Ovary (tissue), 3 donors: ENCODE results near the gene RFK.

Experiments
- EP300 ChIP-seq: sonication (generic); formaldehyde crosslinking; IDR thresholded peaks from one replicate; pipeline ENCODE4 v1.6.1; 2017; ENCODE audit warnings: antibody characterized with exemption
- POLR2A ChIP-seq: fragments of 450-650 bp; IDR thresholded peaks from one replicate; pipeline ENCODE4 v1.6.1; 2017; ENCODE audit warnings: antibody characterized with exemption, mild to moderate bottlenecking, moderate library complexity
- TF ChIP-seq, protein P1 (sequence below), 3 donors: fragments of 450-650 bp in 2 of 3; fragments of 200-600 bp in 1 of 3; IDR thresholded peaks; one replicate each; pipeline versions ENCODE4 v1.5.1 to v1.8.0; 2016 to 2022; ENCODE audit warnings: antibody characterized with exemption in 3 of 3, mild to moderate bottlenecking in 1 of 3
- donor health status: DM: no; HTN: no; CAD: no.

GRCh38 chr9:76351006-76351405, 43.2 kb downstream of the RFK start:
- TF ChIP-seq, protein P1, sequence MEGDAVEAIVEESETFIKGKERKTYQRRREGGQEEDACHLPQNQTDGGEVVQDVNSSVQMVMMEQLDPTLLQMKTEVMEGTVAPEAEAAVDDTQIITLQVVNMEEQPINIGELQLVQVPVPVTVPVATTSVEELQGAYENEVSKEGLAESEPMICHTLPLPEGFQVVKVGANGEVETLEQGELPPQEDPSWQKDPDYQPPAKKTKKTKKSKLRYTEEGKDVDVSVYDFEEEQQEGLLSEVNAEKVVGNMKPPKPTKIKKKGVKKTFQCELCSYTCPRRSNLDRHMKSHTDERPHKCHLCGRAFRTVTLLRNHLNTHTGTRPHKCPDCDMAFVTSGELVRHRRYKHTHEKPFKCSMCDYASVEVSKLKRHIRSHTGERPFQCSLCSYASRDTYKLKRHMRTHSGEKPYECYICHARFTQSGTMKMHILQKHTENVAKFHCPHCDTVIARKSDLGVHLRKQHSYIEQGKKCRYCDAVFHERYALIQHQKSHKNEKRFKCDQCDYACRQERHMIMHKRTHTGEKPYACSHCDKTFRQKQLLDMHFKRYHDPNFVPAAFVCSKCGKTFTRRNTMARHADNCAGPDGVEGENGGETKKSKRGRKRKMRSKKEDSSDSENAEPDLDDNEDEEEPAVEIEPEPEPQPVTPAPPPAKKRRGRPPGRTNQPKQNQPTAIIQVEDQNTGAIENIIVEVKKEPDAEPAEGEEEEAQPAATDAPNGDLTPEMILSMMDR (IDR thresholded peaks at IDR 0.05) = no peak
- no peak for TF ChIP-seq POLR2A
- TF ChIP-seq EP300 = no peak
